ENCODE results near the gene CCDC150.

CCDC150 gene

DNA sequence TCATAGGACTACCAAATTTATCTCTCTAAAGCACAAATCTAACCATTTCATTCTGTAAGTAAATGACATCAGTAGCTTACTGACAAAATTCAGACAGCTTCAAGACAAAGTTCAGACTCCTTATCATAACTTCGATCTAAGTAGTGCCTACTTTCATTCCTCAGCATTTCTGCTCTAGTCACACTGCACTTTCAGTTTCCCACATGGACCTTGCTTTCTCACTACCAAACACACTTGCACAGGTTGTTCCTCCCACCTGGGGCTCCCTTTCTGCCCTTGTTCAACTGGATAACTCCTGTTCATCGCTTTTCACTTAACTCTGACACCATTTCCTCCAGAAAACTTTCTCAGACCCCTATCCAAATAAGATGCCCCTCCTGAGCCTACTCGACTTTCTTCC, 22.1 kb upstream of the CCDC150 start:
- DNase-seq (ENCODE audit: low read depth) = no peak
- no peak overlapping the region for H3K4me3 ChIP-seq (ENCODE audit: low read depth, low read length)
- TF ChIP-seq POLR2A (IDR thresholded peaks at IDR 0.05; ENCODE audit: extremely low read depth, insufficient read length) (no peak), CTCF (IDR thresholded peaks at IDR 0.05; ENCODE audit: low read depth, low read length) (no peak), MYC (IDR thresholded peaks at IDR 0.05; ENCODE audit: low read depth, low read length) (no peak)
- TF ChIP-seq, protein P1, sequence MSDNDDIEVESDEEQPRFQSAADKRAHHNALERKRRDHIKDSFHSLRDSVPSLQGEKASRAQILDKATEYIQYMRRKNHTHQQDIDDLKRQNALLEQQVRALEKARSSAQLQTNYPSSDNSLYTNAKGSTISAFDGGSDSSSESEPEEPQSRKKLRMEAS (IDR thresholded peaks at IDR 0.05; ENCODE audit: low read depth, low read length) = no peak

DNA sequence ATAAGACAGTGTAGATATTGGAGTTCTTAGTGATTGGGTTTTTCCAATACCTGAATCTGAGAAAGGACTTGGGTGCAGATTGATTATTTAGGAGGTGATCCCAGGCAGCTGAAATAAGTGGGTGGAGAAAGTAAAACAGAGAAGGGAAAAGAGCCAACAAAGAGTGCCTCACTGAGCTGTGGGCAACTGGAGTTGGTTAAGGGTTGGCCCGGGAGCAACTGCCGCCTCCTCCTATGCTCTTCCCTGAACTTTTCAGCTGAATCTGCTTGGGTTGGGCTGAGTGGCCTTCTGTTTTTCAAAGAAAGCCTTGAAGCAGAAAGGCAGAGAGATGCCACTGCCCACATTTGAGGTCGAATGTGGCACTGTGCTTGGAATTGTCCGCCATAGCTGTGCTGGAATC, 20.9 kb upstream of the CCDC150 start:
- DNase-seq (ENCODE audit: low read depth) = no peak
- no peak for TF ChIP-seq POLR2A (IDR thresholded peaks at IDR 0.05; ENCODE audit: extremely low read depth, insufficient read length)
- TF ChIP-seq, protein P1 (IDR thresholded peaks at IDR 0.05; ENCODE audit: low read depth, low read length) = no peak
- no peak for TF ChIP-seq MYC (IDR thresholded peaks at IDR 0.05; ENCODE audit: low read depth, low read length)
- no peak for TF ChIP-seq CTCF (IDR thresholded peaks at IDR 0.05; ENCODE audit: low read depth, low read length)
- no peak overlapping the region for H3K4me3 ChIP-seq (ENCODE audit: low read depth, low read length)

GRCh38 chr2:196630531-196630930, 9.0 kb upstream of the CCDC150 start:
- DNase-seq (ENCODE audit: low read depth) = no peak
- no peak overlapping the region for H3K4me3 ChIP-seq (ENCODE audit: low read depth, low read length)
- TF ChIP-seq POLR2A (IDR thresholded peaks at IDR 0.05; ENCODE audit: extremely low read depth, insufficient read length) (no peak), MYC (IDR thresholded peaks at IDR 0.05; ENCODE audit: low read depth, low read length) (no peak)

DNA sequence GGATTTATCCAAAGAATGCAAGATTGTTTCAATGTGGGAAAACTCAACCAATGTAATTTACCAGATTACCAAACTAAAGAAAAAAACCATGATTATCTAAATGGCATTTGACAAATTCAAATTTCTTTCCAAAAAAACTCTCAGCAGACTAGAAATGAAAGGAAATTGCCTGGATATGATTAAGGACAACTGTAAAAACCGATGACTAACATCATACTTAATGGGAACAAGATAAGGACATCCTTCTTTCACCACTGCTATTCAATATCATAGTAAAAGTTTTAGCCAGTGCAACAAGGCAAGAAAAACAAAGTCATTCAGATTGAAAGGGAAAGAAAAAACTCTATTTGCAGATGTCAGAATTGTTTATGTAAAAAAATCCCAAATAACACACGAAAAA, 4.4 kb upstream of the CCDC150 start:
- no peak for TF ChIP-seq POLR2A (IDR thresholded peaks at IDR 0.05; ENCODE audit: extremely low read depth, insufficient read length)
- no peak for TF ChIP-seq MYC (IDR thresholded peaks at IDR 0.05; ENCODE audit: low read depth, low read length)
- no peak for TF ChIP-seq CTCF (IDR thresholded peaks at IDR 0.05; ENCODE audit: low read depth, low read length)
- TF ChIP-seq, protein P1 (IDR thresholded peaks at IDR 0.05; ENCODE audit: low read depth, low read length) = no peak
- no peak for DNase-seq (ENCODE audit: low read depth)
- no peak overlapping the region for H3K4me3 ChIP-seq (ENCODE audit: low read depth, low read length)

- DNase-seq (ENCODE audit: low read depth) = no peak
- peak overlapping the region; percentile 41 for H3K4me3 ChIP-seq (ENCODE audit: low read depth, low read length)
- TF ChIP-seq, protein P1 (IDR thresholded peaks at IDR 0.05; ENCODE audit: low read depth, low read length) = no peak
- no peak for TF ChIP-seq MYC (IDR thresholded peaks at IDR 0.05; ENCODE audit: low read depth, low read length)
- TF ChIP-seq CTCF (IDR thresholded peaks at IDR 0.05; ENCODE audit: low read depth, low read length) = no peak
- TF ChIP-seq POLR2A (IDR thresholded peaks at IDR 0.05; ENCODE audit: extremely low read depth, insufficient read length) = no peak
These were observed 750 bp upstream of the CCDC150 start for GRCh38 chr2:196638765-196639164.

DNA sequence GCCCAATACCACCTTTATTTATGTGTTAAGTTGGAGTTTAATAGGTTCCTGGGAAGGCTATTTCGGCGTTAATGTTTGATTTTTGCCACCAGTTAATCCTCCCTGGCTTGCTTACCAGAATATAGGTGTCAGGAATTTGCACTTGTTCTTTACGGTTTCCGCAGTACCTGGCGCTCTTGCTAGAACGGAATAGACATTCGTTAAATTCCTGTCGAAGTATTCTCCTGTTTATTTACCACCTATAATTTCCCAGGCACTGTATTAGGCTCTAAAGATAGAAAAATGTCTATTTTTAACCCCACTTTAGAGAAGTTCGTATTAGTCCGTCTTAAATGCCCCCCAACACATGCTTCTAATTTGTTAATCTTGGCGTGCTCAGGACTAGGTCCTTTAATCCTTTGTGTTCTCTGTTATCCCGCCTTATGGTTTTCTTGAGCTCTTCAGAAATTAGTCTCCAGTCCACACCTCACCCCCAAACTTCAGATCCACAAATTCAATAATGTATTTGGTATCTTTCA, 575 bp downstream of the CCDC150 start:
- no peak for TF ChIP-seq POLR2A (IDR thresholded peaks at IDR 0.05; ENCODE audit: extremely low read depth, insufficient read length)
- TF ChIP-seq MYC (IDR thresholded peaks at IDR 0.05; ENCODE audit: low read depth, low read length) = no peak
- peak; percentile 8 for DNase-seq (ENCODE audit: low read depth)
- H3K4me3 ChIP-seq (ENCODE audit: low read depth, low read length) = peak overlapping the region; percentile 96

DNA sequence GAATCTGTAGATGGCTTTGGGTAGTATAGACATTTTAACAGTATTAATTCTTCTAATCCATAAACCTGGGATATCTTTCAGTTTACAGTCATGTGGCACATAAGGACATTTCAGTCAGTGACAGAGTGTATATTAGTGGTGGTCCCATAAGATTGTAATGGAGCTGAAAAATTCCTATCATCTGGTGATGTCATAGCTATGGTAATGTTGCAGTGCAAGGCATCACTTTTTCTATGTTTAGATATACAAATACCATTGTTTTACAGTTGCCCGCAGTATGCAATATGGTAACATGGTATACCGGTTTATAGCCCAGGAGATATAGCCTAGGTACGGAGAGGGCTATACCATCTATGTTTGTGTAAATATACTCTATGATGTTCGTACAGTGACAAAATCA, 9.7 kb downstream of the CCDC150 start:
- TF ChIP-seq CTCF (IDR thresholded peaks at IDR 0.05; ENCODE audit: low read depth, low read length) (no peak), POLR2A (IDR thresholded peaks at IDR 0.05; ENCODE audit: extremely low read depth, insufficient read length) (no peak), MYC (IDR thresholded peaks at IDR 0.05; ENCODE audit: low read depth, low read length) (no peak)
- TF ChIP-seq, protein P1 (IDR thresholded peaks at IDR 0.05; ENCODE audit: low read depth, low read length) = no peak
- no peak overlapping the region for H3K4me3 ChIP-seq (ENCODE audit: low read depth, low read length)
- DNase-seq (ENCODE audit: low read depth) = no peak
